ENCODE results near the gene ENDOV. TPM values are rescaled to one million over a fixed set of nuclear protein-coding genes. Genes with fewer than 3 reads are reported as not detected.

The ENDOV gene
- total RNA-seq, 1 donor from 2014 or later, result 26.2 TPM

GRCh38 chr17:80482555-80483308, 67.8 kb downstream of the ENDOV start:
- DNase-seq (ENCODE audit: low spot score), result no peak

DNA sequence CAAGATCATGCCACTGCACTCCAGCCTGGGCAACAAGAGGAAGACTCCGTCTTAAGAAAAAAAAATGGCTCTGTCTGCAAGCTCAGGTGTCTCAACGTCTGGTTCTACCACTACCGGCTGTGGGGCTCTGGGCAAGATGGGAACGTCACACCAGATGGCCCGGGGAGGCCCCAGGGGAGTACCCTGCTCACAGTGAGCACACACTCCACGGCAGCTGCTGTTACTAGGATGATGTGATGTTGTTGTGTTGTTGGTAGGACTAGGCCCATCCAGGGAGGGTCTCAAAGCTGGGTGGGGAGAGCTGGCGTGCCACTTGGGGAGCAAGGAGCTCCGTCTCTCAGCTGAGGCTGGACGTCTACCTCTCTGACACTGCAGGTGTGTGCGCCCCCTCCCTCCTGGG, 70.9 kb downstream of the ENDOV start:
- DNase-seq (ENCODE audit: low spot score), result no peak

DNA sequence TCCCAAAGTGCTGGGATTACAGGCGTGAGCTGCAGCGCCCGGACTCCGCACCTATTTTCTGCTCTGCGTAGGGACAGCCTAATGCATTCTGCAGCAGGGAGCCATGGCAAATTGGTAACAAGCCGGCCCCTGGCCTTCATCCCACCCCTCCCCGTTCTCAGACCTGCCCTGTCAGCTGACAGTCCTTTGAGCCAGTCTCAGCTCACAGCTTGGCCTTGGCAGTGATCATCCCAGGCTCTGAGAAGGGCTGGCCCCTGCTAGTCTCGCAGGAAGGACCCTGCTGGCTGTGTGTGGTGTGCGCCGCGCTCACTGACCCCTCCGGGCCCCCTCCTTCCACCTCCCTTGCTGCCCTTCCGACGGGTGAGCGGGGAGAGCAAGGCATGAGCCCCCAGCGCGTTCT, 71.7 kb downstream of the ENDOV start:
- no peak for DNase-seq (ENCODE audit: low spot score)

- no peak for DNase-seq (ENCODE audit: low spot score)
These were observed 72.5 kb downstream of the ENDOV start for GRCh38 chr17:80487511-80487910.

Other genes starting within 250 kb of the ENDOV start
- gene CARD14, start 245.1 kb upstream of the ENDOV start, total RNA-seq, result 0.29 TPM
- 64.8 TPM for gene SGSH, start 194.8 kb upstream of the ENDOV start, total RNA-seq
- gene SLC26A11, start 194.7 kb upstream of the ENDOV start, total RNA-seq, result 16.3 TPM
- gene RNF213, start 154.3 kb upstream of the ENDOV start, total RNA-seq, result 147 TPM
- gene NPTX1, start 61.4 kb downstream of the ENDOV start, total RNA-seq, result 5.7 TPM
- gene RPTOR, start 129.7 kb downstream of the ENDOV start, total RNA-seq, result 37.5 TPM